GM13977 (cell line): ENCODE measurements around the gene TRAPPC10.
"Not testable (repeated sequence)": the region's sequence is repeated elsewhere in the genome, so short reads cannot be mapped to it uniquely, and the experiment has no call there.

Experiments
- DNase-seq: peaks from one replicate; pipeline ENCODE4 v3.0.0; 2012; ENCODE audit warnings: low spot score
- in situ Hi-C: fragments of 300-500 bp; cut with MboI; formaldehyde crosslinking; loops from one replicate; pipeline ENCODE4 v1.12.0; 2022; ENCODE audit warnings: low sequenced_read_pairs, low pct_unique_long_range_greater_than_20kb, mixed read lengths, inconsistent platforms; ENCODE audit not compliant: unreplicated experiment

Gene TRAPPC10

DNA sequence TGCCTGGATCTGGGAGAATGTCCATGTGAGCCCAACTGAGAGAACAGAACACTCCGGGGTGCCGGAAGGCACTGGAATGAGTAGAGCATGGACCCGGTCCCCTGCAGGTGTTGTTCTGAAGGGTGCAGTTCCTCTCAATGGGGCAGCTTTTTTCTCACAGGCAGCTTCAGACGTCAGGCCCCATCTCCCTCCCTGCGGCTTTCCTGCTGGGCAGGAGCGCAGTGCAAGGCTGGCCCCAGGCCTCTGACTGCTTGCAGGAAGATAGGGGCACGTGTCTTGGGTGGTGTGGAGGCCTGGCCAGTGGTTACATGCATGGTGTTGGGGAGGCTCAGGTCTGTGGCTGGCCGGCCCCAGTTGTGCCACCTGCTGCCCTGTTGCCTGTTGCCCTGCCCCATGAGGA is 131.9 kb downstream of the TRAPPC10 start:
- in situ Hi-C loops, result not testable (repeated sequence)

DNA sequence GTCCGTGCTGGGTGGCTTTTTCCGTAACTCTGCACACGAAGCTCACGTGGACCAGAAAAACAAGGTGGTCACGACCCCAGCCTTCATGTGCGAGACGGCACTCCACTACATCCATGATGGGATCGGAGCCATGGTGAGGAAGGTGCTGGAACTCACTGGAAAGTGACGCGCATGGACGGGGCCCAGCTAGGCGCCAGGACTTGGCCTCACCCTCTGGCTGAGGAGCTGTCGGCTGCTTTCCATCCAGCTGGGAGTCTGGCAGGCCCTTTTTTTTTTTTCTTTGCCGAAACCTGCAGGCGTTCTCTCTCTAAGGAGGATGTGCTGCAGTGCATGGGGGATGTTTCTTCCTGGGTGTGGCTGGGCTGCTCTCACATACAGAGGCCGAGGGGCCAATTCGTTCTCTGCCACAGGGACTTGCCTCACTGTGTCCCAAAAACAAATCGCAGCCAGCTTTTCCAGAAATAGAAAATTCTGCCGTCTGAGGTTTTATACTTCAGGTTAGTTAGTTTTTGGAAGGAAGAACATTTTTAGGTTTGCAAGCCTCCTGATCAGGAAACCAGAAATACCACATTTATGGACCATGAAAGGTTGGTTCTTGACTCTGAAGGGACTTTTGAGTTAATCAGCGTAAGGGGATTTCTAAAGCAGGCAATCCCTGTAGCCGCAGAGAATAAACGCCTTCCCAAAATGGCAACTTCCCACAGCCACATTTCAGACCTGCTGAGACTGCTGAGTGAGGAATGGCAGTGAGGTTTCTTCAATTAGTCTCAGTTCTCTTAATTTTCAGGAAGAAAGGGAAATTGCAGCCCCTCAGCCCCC is 132.9 kb downstream of the TRAPPC10 start:
- in situ Hi-C loops, DNase-seq: not testable (repeated sequence)

More for the DNA sequence above, 131.9 kb downstream of the TRAPPC10 start:
- not testable (repeated sequence) for DNase-seq

DNA sequence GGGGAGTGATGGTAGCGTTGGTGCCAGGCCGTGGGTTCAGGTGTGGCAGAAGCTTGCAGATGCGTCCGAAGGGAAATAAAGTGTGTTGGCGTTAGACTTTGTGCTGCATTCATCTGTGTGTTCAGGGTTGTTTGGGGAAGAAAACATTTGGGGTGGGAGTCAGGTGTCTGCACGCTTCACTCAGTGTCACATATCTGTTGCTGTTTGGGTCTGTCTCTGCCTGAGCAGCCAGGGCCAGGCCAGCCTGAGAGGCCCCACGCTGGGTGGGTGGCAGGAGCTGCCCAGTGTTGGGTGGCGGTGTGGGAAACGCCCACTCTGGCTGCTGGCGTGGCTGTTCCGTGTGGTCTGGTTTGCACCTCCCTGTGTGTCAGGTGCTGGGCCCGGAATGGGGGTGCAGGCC is 133.5 kb downstream of the TRAPPC10 start:
- in situ Hi-C loops, DNase-seq: not testable (repeated sequence)

DNA sequence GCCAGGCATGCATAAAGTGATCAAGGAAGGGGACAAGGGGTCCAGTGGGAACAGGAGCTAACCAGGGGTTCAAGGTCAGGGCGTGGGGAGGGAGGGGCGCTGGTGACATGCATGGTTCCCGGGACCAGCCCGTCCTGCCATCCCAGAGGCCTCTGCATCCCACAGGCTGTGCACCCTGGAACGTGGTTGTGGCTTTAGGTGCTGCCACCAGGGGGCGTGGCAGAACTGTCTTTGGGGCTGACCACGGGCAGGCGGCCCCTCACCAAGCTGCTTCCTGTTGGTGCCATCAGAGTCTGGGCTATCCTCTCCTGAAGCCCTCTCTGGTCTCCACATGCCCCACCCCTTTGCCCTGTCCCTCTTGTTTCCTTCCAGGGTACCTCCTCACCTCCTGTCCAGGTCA is 135.0 kb downstream of the TRAPPC10 start:
- DNase-seq, in situ Hi-C loops: not testable (repeated sequence)

DNA sequence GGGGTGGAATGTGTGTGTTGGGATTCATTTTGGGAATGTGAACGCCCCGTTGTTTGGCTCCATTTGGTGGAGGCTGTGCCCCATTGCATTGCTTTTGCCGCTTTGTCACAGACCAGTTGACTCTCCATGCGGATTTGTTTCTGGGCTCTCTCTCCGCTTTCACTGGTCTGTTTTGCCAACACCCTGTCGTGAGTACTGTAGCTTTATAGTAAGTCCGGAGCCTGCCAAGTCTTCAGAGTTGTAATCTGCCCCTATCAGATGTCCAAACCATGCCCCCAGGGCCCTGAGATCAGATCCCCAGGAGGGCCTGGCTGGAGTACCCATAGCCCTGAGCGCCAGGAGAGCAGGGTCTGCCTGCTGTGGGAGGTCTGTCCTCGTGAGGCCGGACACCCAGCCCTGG is 138.1 kb downstream of the TRAPPC10 start:
- in situ Hi-C loops, DNase-seq: not testable (repeated sequence)

DNA sequence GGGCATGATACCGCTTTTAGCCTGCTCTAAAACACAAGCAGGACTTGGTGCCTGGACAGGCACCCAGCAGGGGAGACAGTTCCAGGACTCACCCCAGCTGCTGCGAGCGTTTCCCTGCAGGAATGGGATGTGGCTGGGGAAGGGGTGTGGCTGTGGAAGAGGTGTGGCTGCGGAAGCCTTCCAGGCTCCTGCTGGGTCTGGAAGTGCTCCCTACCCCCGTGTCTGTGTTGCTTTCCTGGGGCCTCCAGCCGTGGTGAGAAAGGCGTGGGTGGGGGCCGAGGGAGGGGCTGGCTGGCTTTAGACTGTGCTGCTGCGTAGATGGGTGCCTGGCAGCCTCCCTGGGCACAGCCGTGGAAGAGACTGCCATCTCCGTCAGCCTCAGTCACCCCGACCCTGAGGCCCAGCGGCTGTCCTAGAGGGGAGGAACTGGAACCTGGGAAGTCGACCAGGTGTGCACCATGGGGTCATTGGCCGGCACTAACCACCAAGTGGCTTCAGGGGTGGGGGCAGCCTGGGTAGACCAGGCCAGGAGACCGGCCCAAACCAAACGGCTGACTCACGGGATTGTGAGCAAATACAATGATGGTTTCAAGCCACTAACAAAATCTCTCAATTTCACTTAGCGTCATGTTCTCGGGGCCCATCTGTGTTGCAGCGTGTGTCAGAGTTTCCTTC is 141.2 kb downstream of the TRAPPC10 start:
- DNase-seq, in situ Hi-C loops: not testable (repeated sequence)

DNA sequence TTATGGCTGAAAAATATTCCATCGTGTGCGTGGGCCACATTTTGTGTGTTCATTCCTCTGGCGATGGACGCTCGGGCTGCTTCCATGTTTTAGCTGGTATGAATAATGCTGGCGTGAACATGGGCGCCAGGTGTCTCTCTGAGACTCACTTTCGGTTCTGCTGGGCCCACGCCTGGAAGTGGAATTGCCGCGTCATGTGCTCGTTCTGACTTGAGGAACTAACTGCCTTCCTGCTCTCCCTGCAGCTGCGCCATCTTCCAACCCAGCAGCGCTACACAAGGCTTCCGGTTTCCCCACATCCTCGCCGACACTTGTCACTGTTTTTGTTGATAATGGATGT is 141.8 kb downstream of the TRAPPC10 start:
- in situ Hi-C loops, DNase-seq: not testable (repeated sequence)

DNA sequence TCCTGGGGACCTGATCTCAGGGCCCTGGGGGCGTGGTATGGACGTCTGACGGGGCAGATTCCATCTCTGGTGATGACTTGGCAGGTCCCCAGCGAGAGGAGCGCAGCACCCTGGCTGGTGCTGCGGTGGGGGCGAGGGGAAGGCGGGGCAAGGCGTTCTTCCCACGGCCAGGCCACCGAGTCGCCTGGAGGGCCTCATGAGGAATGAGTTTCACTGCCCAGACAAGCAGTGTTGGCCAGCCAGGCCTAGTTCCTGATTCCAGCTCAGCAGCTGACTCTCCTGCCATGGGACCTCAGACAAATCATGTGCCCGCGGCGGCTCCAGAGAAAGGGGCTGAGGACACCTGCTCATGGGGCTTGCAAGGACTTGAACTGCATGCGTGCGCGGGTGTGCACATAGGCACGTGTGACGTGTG is 142.7 kb downstream of the TRAPPC10 start:
- DNase-seq, in situ Hi-C loops: not testable (repeated sequence)

DNA sequence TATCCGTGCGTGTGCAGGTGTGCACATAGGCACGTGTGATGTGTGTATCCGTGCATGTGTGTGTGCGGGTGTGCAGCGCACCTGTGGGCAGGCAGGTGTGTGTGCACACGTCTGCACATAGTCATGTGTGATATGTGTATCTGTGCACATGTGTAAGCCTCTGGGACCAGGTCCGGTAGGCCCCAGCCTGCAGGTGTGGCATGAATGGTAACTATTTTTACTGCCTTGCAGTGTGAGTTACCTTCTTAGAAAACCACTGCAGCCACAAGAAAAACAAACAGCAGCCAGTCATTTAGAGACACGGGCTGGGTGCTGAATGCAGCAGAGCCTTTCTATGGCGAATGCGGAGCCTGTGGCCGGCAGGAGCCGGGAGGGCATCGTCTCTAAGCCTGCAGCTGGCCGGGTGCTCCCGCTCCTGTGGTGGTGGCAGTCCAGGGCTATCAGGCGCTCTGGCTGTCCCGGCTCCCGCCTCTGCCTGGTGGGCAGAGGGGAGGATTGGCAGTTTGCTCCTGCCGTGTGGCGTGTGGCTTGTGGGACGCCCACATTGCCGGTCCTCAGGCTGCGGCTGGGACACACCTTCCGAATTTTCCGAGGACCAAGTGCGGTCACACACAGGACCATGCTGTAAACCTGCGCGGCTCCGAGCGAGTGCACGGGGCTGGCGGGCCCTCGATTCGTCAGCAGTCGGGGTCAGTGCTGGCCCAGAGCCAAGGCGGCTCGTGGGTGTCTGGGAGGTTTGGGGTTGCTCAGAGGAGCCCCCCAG is 143.3 kb downstream of the TRAPPC10 start:
- DNase-seq, in situ Hi-C loops: not testable (repeated sequence)

DNA sequence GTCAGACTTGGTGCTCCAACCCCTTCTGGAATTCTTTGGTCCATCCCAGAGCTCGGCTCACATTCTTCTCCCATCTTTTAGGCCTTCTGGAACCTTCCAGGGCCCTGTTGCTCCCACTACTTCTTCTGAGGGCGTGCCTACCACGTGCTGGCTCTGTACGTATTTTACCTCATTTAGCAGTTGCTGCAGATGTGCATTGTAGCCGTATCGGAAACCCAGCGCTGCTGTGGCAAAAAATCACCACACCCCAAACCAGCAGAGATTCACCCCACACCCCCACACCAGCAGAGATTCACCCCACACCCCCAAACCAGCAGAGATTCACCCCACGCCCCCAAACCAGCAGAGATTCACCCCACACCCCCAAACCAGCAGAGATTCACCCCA is 143.9 kb downstream of the TRAPPC10 start:
- in situ Hi-C loops, DNase-seq: not testable (repeated sequence)
